Activated CD4-positive, alpha-beta T cell treated with anti-CD3 and anti-CD28 coated beads, Interleukin-2, amount 50 U/mL, for 48 hours (primary cell): ENCODE data around the gene PSME3.

Experiments
- DNase-seq, 2 experiments: peaks; one replicate each; pipeline ENCODE4 v3.0.0-alpha.2; 2020

Gene PSME3

GRCh38 chr17:42818379-42818778 lies 14.8 kb upstream of the PSME3 start:
- no peak for DNase-seq

- peak; percentile 76 to 80 for DNase-seq
Observed at GRCh38 chr17:42819939-42820535, 13.2 kb upstream of the PSME3 start.

DNA sequence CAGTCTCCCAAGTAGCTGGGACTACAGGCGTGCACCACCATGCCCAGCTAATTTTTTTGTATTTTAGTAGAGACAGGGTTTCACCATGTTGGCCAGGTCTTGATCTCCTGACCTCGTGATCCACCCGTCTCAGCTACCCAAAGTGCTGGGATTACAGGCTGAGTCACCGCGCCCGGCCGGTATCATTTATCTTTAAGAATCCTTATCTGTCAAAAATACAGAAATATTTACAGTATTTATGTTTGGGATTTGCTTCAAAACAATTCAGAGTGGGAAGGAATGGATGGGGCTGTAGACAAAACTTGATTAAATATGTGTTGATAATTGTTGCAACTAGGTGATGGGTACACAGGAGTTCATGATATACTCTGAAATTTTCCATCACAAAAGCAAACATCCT lies 12.0 kb upstream of the PSME3 start:
- DNase-seq = no peak

DNA sequence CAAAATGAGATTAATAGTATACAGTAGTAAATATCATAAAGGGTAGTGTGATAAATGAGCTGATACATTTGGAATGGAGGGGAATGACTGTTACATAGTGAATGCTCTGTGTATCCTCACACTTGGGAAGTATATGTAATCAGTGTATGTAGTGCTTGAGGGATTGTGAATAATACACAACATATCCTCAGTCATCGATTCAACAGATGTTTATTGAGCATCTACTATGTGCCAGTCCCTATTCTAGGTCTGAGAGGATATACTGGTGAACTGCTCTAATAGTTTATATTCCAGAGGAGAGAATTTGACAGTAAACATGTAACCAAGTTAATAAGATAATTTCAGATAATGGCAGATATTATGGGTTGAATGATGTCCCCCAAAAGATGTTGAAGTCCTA lies 5.7 kb upstream of the PSME3 start:
- DNase-seq = no peak

DNA sequence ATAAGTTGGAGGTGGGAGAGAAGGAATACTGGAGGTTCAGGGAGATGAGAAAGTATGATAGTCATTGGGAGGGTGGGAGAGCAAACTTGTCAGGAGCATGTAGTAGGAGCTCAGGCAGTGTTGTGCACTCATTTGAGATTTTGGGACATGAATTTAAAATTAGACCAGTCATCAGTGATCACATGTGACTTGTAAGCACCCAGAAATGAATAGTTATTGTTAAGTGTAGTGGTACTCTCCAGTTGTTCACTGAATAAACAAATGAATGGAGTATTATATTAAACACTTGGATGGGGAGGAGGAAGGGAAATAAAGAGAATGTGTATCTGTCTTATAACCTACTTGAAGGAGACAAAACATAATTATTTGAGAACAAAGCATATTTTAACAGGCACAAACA lies 2.2 kb upstream of the PSME3 start:
- DNase-seq = no peak

DNA sequence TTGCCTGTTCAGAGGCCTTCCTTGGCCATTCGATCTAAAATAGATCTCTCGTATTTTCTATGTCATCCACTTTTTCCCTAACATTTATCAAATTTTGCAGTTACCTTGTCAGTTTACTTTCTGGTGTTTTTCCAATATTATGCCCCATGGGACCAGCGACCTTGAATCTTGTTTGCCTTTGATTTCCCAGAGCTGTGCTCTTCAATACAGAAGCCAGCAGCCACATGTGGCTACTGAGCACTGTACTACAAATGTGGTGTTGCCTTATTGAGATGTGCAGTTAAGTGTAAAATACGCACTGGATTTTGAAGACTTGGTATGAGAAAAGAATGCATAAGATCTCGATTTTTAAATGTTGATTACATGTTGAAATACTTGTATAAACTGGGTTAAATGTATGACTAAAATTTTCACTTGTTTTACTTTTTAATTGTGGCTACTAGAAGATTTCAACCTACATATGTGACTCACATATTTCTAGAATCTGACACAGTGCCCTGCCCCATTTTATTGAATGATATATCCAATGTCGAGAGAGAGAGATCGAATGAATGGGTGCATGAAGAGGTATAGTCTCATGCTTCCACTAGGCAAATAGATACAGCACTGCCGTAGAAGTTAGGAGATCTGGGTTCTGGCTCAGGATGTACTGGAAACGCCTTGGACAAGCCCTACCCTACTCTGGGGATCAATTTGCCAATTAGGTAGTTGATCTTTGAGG lies 824 bp upstream of the PSME3 start:
- DNase-seq = no peak

GRCh38 chr17:42833767-42834422 lies 698 bp downstream of the PSME3 start:
- no peak for DNase-seq

DNA sequence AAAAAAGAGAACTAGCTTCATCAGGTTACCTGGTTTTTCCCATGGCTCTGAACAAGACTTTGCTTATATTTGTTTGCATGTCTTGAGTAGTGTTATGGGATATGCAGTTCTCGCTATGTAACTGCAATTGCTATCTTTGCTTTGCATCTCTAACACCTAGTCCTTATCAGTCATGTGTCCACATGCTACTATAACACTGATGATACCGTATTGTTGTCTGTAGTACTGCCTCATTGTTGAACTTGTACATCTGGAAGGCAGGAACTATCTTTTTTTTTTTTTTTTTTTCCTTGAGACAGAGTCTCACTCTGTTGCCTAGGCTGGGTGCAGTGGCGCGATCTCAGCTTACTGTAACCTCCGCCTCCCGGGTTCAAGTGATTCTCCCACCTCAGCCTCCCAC lies 2.5 kb downstream of the PSME3 start:
- no peak for DNase-seq

GRCh38 chr17:42841975-42842685 lies 8.9 kb downstream of the PSME3 start:
- DNase-seq = no peak

- DNase-seq = no peak
Observed at GRCh38 chr17:42843358-42843934, 10.2 kb downstream of the PSME3 start.

- DNase-seq = no peak
Observed at GRCh38 chr17:42844271-42844670, 11.1 kb downstream of the PSME3 start, which contains the start of gene AOC2. Gene AOC2 (plus strand): TSS chr17:42844580. CDS start chr17:42844627, 47 bp downstream.

GRCh38 chr17:42844761-42845555 lies 11.8 kb downstream of the PSME3 start:
- no peak for DNase-seq

DNA sequence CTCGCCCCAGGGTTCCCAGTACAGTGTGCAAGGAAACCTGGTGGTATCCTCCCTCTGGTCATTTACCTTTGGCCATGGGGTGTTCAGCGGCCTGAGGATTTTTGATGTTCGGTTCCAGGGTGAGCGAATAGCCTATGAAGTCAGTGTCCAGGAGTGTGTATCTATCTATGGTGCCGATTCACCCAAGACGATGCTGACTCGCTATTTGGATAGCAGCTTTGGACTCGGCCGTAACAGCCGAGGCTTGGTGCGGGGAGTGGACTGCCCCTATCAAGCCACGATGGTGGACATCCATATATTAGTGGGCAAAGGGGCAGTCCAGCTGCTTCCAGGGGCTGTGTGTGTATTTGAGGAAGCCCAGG lies 12.3 kb downstream of the PSME3 start:
- DNase-seq = no peak

DNA sequence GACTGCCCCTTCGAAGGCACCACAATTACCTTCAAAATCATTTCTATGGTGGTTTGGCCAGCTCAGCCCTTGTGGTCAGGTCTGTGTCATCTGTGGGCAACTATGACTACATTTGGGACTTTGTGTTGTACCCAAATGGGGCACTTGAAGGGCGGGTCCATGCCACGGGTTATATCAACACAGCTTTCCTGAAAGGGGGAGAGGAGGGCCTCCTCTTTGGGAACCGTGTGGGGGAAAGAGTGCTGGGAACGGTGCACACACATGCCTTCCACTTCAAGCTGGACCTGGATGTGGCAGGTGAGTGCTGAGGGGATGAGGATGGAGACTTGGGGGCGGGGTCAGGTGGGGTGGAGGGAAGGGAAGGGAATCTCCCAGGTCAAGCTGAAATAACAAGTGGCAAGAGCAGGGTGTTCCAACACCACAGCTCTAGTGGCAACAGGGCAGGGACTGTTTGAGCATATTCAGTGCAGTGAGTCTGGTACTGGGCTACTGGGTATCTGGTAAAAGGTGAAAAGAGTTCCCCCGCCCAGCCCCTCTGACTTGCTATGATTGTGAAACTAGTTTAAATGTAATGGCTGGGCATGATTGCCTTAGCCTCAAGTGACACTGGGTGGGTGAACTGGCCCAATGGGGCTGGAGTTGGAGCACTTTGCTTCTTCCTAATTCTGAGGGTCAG lies 12.9 kb downstream of the PSME3 start:
- peak; percentile 67 to 74 for DNase-seq

GRCh38 chr17:42846594-42847280 lies 13.5 kb downstream of the PSME3 start:
- no peak for DNase-seq

GRCh38 chr17:42848093-42848492 lies 14.9 kb downstream of the PSME3 start:
- no peak for DNase-seq

GRCh38 chr17:42849031-42849430 lies 15.8 kb downstream of the PSME3 start:
- no peak for DNase-seq

DNA sequence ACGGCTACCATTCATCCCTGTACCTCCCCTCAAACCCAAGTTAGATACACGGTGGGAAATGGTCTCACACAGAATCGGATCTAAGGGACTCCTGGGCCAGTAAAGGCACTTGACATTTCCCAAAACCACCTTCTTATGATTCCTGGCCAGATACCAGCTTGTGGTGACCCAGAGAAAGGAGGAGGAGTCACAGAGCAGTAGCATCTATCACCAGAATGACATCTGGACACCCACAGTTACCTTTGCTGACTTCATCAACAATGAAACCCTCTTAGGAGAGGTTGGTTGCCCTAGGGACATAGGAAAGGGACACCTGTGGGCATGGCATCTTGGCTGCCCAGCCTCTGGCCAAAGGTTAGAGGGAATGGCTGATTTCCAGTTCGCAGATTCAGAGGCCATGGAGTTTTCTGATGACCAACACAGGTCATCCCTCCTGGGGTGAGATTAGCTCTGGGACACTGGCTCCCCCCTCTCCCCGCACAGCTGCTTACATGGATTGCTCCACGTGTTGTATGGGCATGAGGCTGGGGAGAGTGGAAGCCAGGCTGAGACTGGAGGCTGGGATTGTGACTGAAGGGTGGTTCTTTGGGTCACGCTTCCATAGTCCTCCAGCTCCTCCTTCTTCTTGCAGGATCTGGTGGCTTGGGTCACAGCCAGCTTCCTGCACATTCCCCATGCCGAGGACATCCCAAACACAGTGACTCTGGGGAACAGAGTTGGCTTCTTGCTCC lies 16.4 kb downstream of the PSME3 start:
- DNase-seq = no peak

DNA sequence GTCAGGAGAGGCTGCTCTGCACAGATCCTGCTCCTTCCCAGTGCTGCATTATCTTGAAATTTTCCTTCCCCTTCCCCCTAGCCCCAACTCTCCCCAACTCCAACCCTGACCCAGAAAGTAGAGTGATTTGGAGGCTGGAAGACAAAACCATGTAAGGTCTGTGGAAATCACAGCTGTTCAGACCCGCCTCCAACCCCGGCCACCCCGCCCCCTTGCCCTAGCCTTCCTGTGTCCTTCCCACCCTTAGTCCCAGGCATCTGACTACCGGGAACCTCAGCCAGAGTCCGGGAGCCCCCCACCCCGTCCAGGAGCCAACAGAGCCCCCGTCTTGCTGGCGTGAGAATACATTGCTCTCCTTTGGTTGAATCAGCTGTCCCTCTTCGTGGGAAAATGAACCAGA lies 17.8 kb downstream of the PSME3 start, which contains the start of gene AOC3:
TSS of gene AOC3 (plus strand) at position 246 of the 400 bp plus-strand sequence. CDS start at position 391, 145 bp downstream.
- no peak for DNase-seq
